ENCODE measurements around the gene BCAS1. TPM values are rescaled to one million over a fixed set of nuclear protein-coding genes. Genes with fewer than 3 reads are reported as not detected.

BCAS1 gene
- total RNA-seq, 1 donor from 2014 or later = not detected

- DNase-seq (ENCODE audit: low read depth, low spot score) = no peak
Observed at GRCh38 chr20:54051068-54051467, 19.3 kb downstream of the BCAS1 start.

- DNase-seq (ENCODE audit: low read depth, low spot score) = no peak
Observed at GRCh38 chr20:54048891-54049545, 21.4 kb downstream of the BCAS1 start.

- DNase-seq (ENCODE audit: low read depth, low spot score) = no peak
Observed at GRCh38 chr20:54048481-54048880, 21.9 kb downstream of the BCAS1 start.

- no peak for DNase-seq (ENCODE audit: low read depth, low spot score)
Observed at GRCh38 chr20:54047720-54048119, 22.7 kb downstream of the BCAS1 start.

- DNase-seq (ENCODE audit: low read depth, low spot score) = no peak
Observed at GRCh38 chr20:54047048-54047447, 23.3 kb downstream of the BCAS1 start.

GRCh38 chr20:54044156-54044555 lies 26.2 kb downstream of the BCAS1 start:
- no peak for DNase-seq (ENCODE audit: low read depth, low spot score)

GRCh38 chr20:54043076-54043967 lies 27.1 kb downstream of the BCAS1 start:
- no peak for DNase-seq (ENCODE audit: low read depth, low spot score)

GRCh38 chr20:54042021-54042420 lies 28.4 kb downstream of the BCAS1 start:
- no peak for DNase-seq (ENCODE audit: low read depth, low spot score)

GRCh38 chr20:54041336-54041735 lies 29.1 kb downstream of the BCAS1 start:
- no peak for DNase-seq (ENCODE audit: low read depth, low spot score)

GRCh38 chr20:54040531-54040930 lies 29.9 kb downstream of the BCAS1 start:
- no peak for DNase-seq (ENCODE audit: low read depth, low spot score)

GRCh38 chr20:54038961-54039360 lies 31.4 kb downstream of the BCAS1 start:
- no peak for DNase-seq (ENCODE audit: low read depth, low spot score)

- no peak for DNase-seq (ENCODE audit: low read depth, low spot score)
Observed at GRCh38 chr20:54037525-54037924, 32.9 kb downstream of the BCAS1 start.

GRCh38 chr20:54029643-54030042 lies 40.8 kb downstream of the BCAS1 start:
- no peak for DNase-seq (ENCODE audit: low read depth, low spot score)

- no peak for DNase-seq (ENCODE audit: low read depth, low spot score)
Observed at GRCh38 chr20:54029176-54029575, 41.2 kb downstream of the BCAS1 start.

GRCh38 chr20:54028276-54029011 lies 42.0 kb downstream of the BCAS1 start:
- no peak for DNase-seq (ENCODE audit: low read depth, low spot score)

GRCh38 chr20:54027704-54028103 lies 42.7 kb downstream of the BCAS1 start:
- no peak for DNase-seq (ENCODE audit: low read depth, low spot score)

- DNase-seq (ENCODE audit: low read depth, low spot score) = no peak
Observed at GRCh38 chr20:54026295-54027064, 43.9 kb downstream of the BCAS1 start.

- DNase-seq (ENCODE audit: low read depth, low spot score) = no peak
Observed at GRCh38 chr20:54025251-54025771, 45.1 kb downstream of the BCAS1 start.

- no peak for DNase-seq (ENCODE audit: low read depth, low spot score)
Observed at GRCh38 chr20:54023406-54023805, 47.0 kb downstream of the BCAS1 start.

- no peak for DNase-seq (ENCODE audit: low read depth, low spot score)
Observed at GRCh38 chr20:54021446-54022235, 48.8 kb downstream of the BCAS1 start.
